ENCODE data around the gene NHSL2. TPM values are rescaled to one million over a fixed set of nuclear protein-coding genes. Genes with fewer than 3 reads are reported as not detected.
"Not testable (repeated sequence)": the region's sequence is repeated elsewhere in the genome, so short reads cannot be mapped to it uniquely, and the experiment has no call there.

Gene NHSL2
- polyA plus RNA-seq, 1 donor, result 11.6 TPM

GRCh38 chrX:72130156-72130761 is 219.6 kb downstream of the NHSL2 start:
- DNase-seq, result no peak

- no peak for DNase-seq
These were observed 220.2 kb downstream of the NHSL2 start for GRCh38 chrX:72130762-72131250.

- DNase-seq, result peak; percentile 88
These were observed 221.0 kb downstream of the NHSL2 start, which contains the start of gene RTL5 for GRCh38 chrX:72131317-72132294. TSS of gene RTL5 (minus strand) at chrX:72131915.

GRCh38 chrX:72132456-72132855 is 221.8 kb downstream of the NHSL2 start:
- DNase-seq, result no peak

- no peak for DNase-seq
These were observed 223.4 kb downstream of the NHSL2 start for GRCh38 chrX:72133851-72134546.

GRCh38 chrX:72137846-72138495 is 227.3 kb downstream of the NHSL2 start:
- no peak for DNase-seq

- DNase-seq, result no peak
These were observed 228.9 kb downstream of the NHSL2 start for GRCh38 chrX:72139538-72139937.

GRCh38 chrX:72141372-72142004 is 230.8 kb downstream of the NHSL2 start:
- DNase-seq, result no peak

- DNase-seq, result no peak
These were observed 231.6 kb downstream of the NHSL2 start for GRCh38 chrX:72142094-72142793.

GRCh38 chrX:72142794-72143608 is 232.4 kb downstream of the NHSL2 start:
- DNase-seq, result no peak

GRCh38 chrX:72143609-72143907 is 232.9 kb downstream of the NHSL2 start:
- no peak for DNase-seq

- no peak for DNase-seq
These were observed 234.5 kb downstream of the NHSL2 start for GRCh38 chrX:72145181-72145580.

- no peak for DNase-seq
These were observed 235.9 kb downstream of the NHSL2 start for GRCh38 chrX:72146527-72146926.

- no peak for DNase-seq
These were observed 248.1 kb downstream of the NHSL2 start for GRCh38 chrX:72158773-72159172.

GRCh38 chrX:72159769-72160168 is 249.1 kb downstream of the NHSL2 start:
- no peak for DNase-seq

GRCh38 chrX:72165551-72165950 is 254.9 kb downstream of the NHSL2 start:
- no peak for DNase-seq

GRCh38 chrX:72169008-72169728 is 258.5 kb downstream of the NHSL2 start:
- DNase-seq, result no peak

- not testable (repeated sequence) for DNase-seq
These were observed 265.6 kb downstream of the NHSL2 start for GRCh38 chrX:72176289-72176688.

GRCh38 chrX:72176981-72177380 is 266.3 kb downstream of the NHSL2 start:
- DNase-seq, result no peak

All from left kidney (tissue), 2 donors.